SK-N-SH treated with all-trans-retinoic acid at 6 μM for 48 hours (cell line): ENCODE data around the gene CCNC.

ENCODE experiments used
- ATAC-seq: fragments of 200-7000 bp; cut with Tn5 transposase; 3 replicates; pipeline ENCODE4 v1.9.1; 2020; ENCODE audit warnings: mild to moderate bottlenecking, moderate library complexity
- ARNTL ChIP-seq: fragments of 450-650 bp; formaldehyde crosslinking; IDR thresholded peaks from 2 replicates; pipeline ENCODE4 v1.5.0; 2020; ENCODE audit warnings: low read depth, mild to moderate bottlenecking, moderate library complexity, borderline replicate concordance
- CSDC2 ChIP-seq: fragments of 250-450 bp; sonication (Bioruptor Pico); IDR thresholded peaks from 2 replicates; pipeline ENCODE4 v1.5.0; 2020; ENCODE audit warnings: mild to moderate bottlenecking, moderate library complexity
- GLIS3 ChIP-seq: fragments of 250-450 bp; sonication (Bioruptor Pico); IDR thresholded peaks from 2 replicates; pipeline ENCODE4 v1.5.0; 2020; ENCODE audit warnings: mild to moderate bottlenecking, moderate library complexity
- OSR1 ChIP-seq: fragments of 250-450 bp; sonication (Bioruptor Pico); IDR thresholded peaks from 2 replicates; pipeline ENCODE4 v1.8.0; 2022; ENCODE audit warnings: moderate library complexity, mild to moderate bottlenecking, inconsistent platforms
- SNAI2 ChIP-seq: fragments of 250-450 bp; sonication (Bioruptor Pico); IDR thresholded peaks from 2 replicates; pipeline ENCODE4 v1.5.0; 2020; ENCODE audit warnings: mild to moderate bottlenecking, moderate library complexity
- TCF4 ChIP-seq: fragments of 250-450 bp; sonication (Bioruptor Pico); IDR thresholded peaks from 2 replicates; pipeline ENCODE4 v1.8.0; 2021; ENCODE audit warnings: mild to moderate bottlenecking, moderate library complexity, borderline replicate concordance
- TOX ChIP-seq: fragments of 250-450 bp; sonication (Bioruptor Pico); IDR thresholded peaks from 2 replicates; pipeline ENCODE4 v1.8.0; 2021; ENCODE audit warnings: mild to moderate bottlenecking, moderate library complexity, borderline replicate concordance
- ZC3H10 ChIP-seq: fragments of 250-450 bp; sonication (Bioruptor Pico); IDR thresholded peaks from 2 replicates; pipeline ENCODE4 v1.5.1; 2021; ENCODE audit warnings: mild to moderate bottlenecking, moderate library complexity
- ZFP3 ChIP-seq: fragments of 250-450 bp; sonication (Bioruptor Pico); IDR thresholded peaks from 2 replicates; pipeline ENCODE4 v1.5.0; 2020; ENCODE audit warnings: mild to moderate bottlenecking, moderate library complexity
- ZFP30 ChIP-seq: fragments of 450-650 bp; formaldehyde crosslinking; IDR thresholded peaks from 2 replicates; pipeline ENCODE4 v1.5.0; 2022; ENCODE audit warnings: mild to moderate bottlenecking, moderate library complexity
- ZNF8 ChIP-seq: fragments of 450-650 bp; formaldehyde crosslinking; IDR thresholded peaks from 2 replicates; pipeline ENCODE4 v1.5.0; 2020; ENCODE audit warnings: mild to moderate bottlenecking, moderate library complexity
- TF ChIP-seq, protein P1 (sequence below): fragments of 250-450 bp; sonication (Bioruptor Pico); IDR thresholded peaks from 2 replicates; pipeline ENCODE4 v1.5.0; 2020; ENCODE audit warnings: mild to moderate bottlenecking, moderate library complexity
- TF ChIP-seq, protein P2 (sequence below): fragments of 250-450 bp; sonication (Bioruptor Pico); IDR thresholded peaks from 2 replicates; pipeline ENCODE4 v1.5.1; 2021; ENCODE audit warnings: mild to moderate bottlenecking, moderate library complexity
- TF ChIP-seq, protein P3 (sequence below): fragments of 250-450 bp; sonication (Bioruptor Pico); IDR thresholded peaks from 2 replicates; pipeline ENCODE4 v1.8.0; 2020; ENCODE audit warnings: mild to moderate bottlenecking, moderate library complexity, borderline replicate concordance
- TF ChIP-seq, protein P4 (sequence below): fragments of 250-450 bp; sonication (Bioruptor Pico); IDR thresholded peaks from 2 replicates; pipeline ENCODE4 v1.5.1; 2020; ENCODE audit warnings: low read depth, mild to moderate bottlenecking, moderate library complexity

CCNC gene

DNA sequence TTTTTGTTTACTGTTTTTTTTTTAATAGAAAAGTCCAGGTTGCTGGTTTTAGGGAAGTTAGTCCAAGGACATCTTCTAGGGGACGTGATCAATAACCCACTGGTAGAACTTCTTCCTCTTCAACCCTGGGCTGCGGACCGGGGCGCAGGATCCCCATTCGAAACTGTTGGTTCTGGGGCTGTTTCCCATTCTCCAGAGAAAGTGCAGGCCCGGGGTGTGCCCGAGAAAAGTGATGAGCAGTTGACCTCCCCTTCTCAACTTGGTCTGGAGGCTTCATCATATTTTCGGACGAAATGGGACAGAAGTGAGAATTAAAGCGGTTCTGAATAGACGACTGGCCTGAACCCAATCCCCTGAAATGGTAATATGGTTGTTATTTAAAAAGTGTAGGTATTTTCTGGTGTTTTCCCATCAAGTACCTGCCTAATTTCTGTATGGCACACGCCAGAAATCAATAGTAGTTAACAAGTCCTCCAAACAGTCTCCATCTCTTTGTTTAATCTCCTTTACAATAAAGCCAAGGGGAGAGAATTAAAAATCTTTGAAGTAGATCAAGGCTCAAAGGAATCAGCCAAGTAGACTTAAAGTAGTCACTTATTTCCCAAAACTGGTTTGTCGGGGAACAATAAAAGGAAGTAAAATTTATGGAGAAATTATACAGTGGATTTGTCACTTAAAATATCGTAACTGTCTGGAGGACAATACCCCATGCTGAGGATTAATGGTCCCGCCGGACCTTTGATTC lies 37.6 kb upstream of the CCNC start:
- ATAC-seq = no peak
- TF ChIP-seq SNAI2 (CRISPR knock-in tag) = no peak
- TF ChIP-seq TOX = no peak
- TF ChIP-seq, protein P1, sequence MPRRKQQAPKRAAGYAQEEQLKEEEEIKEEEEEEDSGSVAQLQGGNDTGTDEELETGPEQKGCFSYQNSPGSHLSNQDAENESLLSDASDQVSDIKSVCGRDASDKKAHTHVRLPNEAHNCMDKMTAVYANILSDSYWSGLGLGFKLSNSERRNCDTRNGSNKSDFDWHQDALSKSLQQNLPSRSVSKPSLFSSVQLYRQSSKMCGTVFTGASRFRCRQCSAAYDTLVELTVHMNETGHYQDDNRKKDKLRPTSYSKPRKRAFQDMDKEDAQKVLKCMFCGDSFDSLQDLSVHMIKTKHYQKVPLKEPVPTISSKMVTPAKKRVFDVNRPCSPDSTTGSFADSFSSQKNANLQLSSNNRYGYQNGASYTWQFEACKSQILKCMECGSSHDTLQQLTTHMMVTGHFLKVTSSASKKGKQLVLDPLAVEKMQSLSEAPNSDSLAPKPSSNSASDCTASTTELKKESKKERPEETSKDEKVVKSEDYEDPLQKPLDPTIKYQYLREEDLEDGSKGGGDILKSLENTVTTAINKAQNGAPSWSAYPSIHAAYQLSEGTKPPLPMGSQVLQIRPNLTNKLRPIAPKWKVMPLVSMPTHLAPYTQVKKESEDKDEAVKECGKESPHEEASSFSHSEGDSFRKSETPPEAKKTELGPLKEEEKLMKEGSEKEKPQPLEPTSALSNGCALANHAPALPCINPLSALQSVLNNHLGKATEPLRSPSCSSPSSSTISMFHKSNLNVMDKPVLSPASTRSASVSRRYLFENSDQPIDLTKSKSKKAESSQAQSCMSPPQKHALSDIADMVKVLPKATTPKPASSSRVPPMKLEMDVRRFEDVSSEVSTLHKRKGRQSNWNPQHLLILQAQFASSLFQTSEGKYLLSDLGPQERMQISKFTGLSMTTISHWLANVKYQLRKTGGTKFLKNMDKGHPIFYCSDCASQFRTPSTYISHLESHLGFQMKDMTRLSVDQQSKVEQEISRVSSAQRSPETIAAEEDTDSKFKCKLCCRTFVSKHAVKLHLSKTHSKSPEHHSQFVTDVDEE (CRISPR knock-in tag) = no peak

DNA sequence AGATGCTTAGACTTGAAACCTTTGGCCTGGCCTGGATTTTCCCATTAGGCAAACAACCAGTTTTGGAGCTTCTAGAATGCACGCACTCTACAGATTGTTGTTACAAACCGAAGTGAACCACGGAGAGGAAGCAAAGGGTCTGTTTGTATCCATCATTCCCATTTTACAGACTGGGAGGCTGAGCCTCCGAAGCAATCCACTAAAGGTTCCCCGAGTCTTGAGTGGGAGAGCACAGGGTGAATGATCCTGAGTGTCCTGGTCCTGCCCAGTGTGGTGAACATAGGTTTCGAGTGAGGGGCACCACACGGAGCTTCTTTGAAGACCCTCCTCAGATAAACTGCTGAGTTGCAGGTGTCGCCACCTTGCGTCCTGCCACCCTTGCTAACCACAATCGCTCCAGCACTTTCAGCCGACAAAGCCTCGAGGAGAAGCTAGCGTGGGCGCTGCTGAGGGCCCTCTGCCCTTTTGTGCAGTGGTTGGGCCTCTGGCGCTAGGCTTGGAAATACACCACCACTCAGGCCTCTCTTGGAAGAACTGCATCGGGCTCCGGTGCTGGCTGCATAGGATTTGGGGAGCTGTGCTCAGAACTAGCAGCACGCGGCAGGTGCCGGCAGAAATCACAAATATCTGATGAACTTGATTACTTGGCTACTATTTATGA lies 36.7 kb upstream of the CCNC start:
- no peak for TF ChIP-seq GLIS3 (CRISPR knock-in tag)
- no peak for TF ChIP-seq CSDC2 (CRISPR knock-in tag)
- TF ChIP-seq ZC3H10 (CRISPR knock-in tag) = no peak
- no peak for TF ChIP-seq ARNTL (CRISPR knock-in tag)
- no peak for TF ChIP-seq TOX
- TF ChIP-seq, protein P2, sequence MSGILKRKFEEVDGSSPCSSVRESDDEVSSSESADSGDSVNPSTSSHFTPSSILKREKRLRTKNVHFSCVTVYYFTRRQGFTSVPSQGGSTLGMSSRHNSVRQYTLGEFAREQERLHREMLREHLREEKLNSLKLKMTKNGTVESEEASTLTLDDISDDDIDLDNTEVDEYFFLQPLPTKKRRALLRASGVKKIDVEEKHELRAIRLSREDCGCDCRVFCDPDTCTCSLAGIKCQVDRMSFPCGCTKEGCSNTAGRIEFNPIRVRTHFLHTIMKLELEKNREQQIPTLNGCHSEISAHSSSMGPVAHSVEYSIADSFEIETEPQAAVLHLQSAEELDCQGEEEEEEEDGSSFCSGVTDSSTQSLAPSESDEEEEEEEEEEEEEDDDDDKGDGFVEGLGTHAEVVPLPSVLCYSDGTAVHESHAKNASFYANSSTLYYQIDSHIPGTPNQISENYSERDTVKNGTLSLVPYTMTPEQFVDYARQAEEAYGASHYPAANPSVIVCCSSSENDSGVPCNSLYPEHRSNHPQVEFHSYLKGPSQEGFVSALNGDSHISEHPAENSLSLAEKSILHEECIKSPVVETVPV = no peak
- TF ChIP-seq OSR1 (CRISPR knock-in tag) = no peak
- no peak for TF ChIP-seq TCF4
- TF ChIP-seq, protein P3, sequence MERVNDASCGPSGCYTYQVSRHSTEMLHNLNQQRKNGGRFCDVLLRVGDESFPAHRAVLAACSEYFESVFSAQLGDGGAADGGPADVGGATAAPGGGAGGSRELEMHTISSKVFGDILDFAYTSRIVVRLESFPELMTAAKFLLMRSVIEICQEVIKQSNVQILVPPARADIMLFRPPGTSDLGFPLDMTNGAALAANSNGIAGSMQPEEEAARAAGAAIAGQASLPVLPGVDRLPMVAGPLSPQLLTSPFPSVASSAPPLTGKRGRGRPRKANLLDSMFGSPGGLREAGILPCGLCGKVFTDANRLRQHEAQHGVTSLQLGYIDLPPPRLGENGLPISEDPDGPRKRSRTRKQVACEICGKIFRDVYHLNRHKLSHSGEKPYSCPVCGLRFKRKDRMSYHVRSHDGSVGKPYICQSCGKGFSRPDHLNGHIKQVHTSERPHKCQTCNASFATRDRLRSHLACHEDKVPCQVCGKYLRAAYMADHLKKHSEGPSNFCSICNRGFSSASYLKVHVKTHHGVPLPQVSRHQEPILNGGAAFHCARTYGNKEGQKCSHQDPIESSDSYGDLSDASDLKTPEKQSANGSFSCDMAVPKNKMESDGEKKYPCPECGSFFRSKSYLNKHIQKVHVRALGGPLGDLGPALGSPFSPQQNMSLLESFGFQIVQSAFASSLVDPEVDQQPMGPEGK (CRISPR knock-in tag) = no peak
- no peak for TF ChIP-seq ZNF8 (CRISPR knock-in tag)
- TF ChIP-seq ZFP30 (CRISPR knock-in tag) = no peak
- TF ChIP-seq, protein P4, sequence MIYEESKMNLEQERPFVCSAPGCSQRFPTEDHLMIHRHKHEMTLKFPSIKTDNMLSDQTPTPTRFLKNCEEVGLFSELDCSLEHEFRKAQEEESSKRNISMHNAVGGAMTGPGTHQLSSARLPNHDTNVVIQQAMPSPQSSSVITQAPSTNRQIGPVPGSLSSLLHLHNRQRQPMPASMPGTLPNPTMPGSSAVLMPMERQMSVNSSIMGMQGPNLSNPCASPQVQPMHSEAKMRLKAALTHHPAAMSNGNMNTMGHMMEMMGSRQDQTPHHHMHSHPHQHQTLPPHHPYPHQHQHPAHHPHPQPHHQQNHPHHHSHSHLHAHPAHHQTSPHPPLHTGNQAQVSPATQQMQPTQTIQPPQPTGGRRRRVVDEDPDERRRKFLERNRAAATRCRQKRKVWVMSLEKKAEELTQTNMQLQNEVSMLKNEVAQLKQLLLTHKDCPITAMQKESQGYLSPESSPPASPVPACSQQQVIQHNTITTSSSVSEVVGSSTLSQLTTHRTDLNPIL (CRISPR knock-in tag) = no peak
- no peak for ATAC-seq

DNA sequence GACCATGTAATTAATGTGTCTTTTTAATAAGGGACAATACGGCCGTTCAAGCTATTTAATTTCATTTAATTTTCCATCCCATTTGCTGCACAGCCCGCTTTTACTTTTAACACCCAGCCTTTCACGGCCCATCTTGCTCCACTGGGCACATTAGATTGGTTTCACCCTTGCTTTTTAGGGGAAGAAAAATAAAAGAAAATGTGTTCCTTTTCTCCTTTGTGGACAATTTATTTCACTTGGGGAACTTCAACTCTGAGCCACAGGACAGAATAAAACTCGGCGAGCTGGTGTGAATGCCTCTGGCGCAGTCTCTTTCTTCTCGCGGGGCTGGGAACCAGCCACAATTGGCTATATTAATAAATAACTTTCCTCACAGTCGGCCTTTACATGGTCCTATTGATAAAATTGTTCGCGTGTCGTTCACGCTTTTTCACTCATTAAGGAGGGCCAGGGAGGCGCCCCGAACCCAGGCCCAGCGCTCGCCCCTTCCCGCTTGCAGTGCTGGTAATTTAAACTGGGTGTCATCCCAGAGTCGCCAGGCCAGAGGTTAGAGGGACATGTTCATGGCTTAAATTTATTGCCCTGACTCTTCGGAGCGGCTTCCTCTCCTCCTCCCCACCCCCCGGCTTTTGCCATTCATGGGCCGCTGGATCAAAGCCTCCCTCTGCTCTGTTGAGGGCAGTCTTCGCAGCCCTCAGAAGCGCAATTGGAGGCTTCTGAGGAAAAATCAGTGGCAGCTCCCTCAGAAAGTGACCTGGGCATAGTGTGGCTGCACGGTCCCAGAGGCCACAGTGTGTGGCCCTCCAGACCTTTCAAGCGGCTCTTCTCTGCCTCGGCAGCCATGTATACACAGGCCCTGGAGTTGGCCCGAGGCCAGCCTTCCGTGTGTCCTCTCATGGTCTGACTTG lies 36.0 kb upstream of the CCNC start:
- ATAC-seq = no peak
- TF ChIP-seq, protein P2 = no peak
- TF ChIP-seq ZFP3 (CRISPR knock-in tag) = no peak
- TF ChIP-seq, protein P3 (CRISPR knock-in tag) = no peak
- TF ChIP-seq, all 23 proteins: peak for 0
